PC-3 (cell line): ENCODE results near the gene AUTS2. TPM values are rescaled to one million over a fixed set of nuclear protein-coding genes. Genes with fewer than 3 reads are reported as not detected.

Source experiments
- ATAC-seq: fragments of 200-7000 bp; cut with Tn5 transposase; 2 replicates; pipeline ENCODE4 v1.9.1; 2020; ENCODE audit warnings: mild to moderate bottlenecking, moderate library complexity
- BruUV-seq: library from RNA; stranded (reverse); fragments of 400-500 nt; replicated peaks from 2 replicates; lab custom pipeline; 2021; lab: Mats Ljungman, UMichigan
- CTCF ChIA-PET: fragments of 300-600 bp; sonication (Branson Sonifier 250); formaldehyde crosslinking; loops from one replicate; lab custom pipeline; 2022; ENCODE audit warnings: antibody characterized with exemption; lab: Charles Lee
- POLR2A ChIA-PET: fragments of 300-600 bp; sonication (Branson Sonifier 250); formaldehyde crosslinking; loops from one replicate; lab custom pipeline; 2022; ENCODE audit warnings: antibody characterized with exemption; ENCODE audit not compliant: unreplicated experiment; lab: Charles Lee
- DNase-seq: peaks from one replicate; pipeline ENCODE4 v3.0.0-alpha.2; 2015
- H2AFZ ChIP-seq: fragments of 300-600 bp; sonication (generic); 2 replicates; pipeline ENCODE4 v1.6.0; 2016; ENCODE audit warnings: antibody characterized with exemption, low read length
- H3F3A ChIP-seq: fragments of 300-600 bp; sonication (generic); one replicate; pipeline ENCODE4 v1.6.0; 2017; ENCODE audit warnings: antibody characterized with exemption, low read length, control low read depth, mild to moderate bottlenecking; ENCODE audit not compliant: unreplicated experiment
- H3K27ac ChIP-seq: fragments of 300-600 bp; sonication (generic); 2 replicates; pipeline ENCODE4 v1.5.1; 2016; ENCODE audit warnings: mild to moderate bottlenecking, low read length
- H3K27me3 ChIP-seq: fragments of 300-600 bp; sonication (generic); 2 replicates; pipeline ENCODE4 v1.6.1; 2016; ENCODE audit warnings: low read length, mixed read lengths
- H3K36me3 ChIP-seq: fragments of 300-600 bp; sonication (generic); 2 replicates; pipeline ENCODE4 v1.6.1; 2016; ENCODE audit warnings: low read depth, mixed run types, low read length, mixed read lengths
- H3K4me1 ChIP-seq: fragments of 300-600 bp; sonication (generic); 2 replicates; pipeline ENCODE4 v1.5.1; 2016; ENCODE audit warnings: low read length; ENCODE audit not compliant: insufficient read depth
- H3K4me2 ChIP-seq: fragments of 300-600 bp; sonication (generic); 2 replicates; pipeline ENCODE4 v1.6.0; 2016; ENCODE audit warnings: low read length
- H3K4me3 ChIP-seq: fragments of 300-600 bp; sonication (generic); 2 replicates; pipeline ENCODE4 v1.5.1; 2016; ENCODE audit warnings: mild to moderate bottlenecking, low read length, mixed read lengths
- H3K79me2 ChIP-seq: fragments of 300-600 bp; sonication (generic); 2 replicates; pipeline ENCODE4 v1.6.1; 2017; ENCODE audit warnings: low read length, mixed read lengths
- H3K9ac ChIP-seq: fragments of 300-600 bp; sonication (generic); 2 replicates; pipeline ENCODE4 v1.6.0; 2016; ENCODE audit warnings: mild to moderate bottlenecking, low read length
- H3K9me2 ChIP-seq: fragments of 300-600 bp; sonication (generic); replicated peaks from 2 replicates; pipeline ENCODE4 v1.6.1; 2016; ENCODE audit warnings: mixed run types, low read length, mixed read lengths
- H3K9me3 ChIP-seq: fragments of 300-600 bp; sonication (generic); 2 replicates; pipeline ENCODE4 v1.6.1; 2016; ENCODE audit warnings: low read length, mixed read lengths
- H4K20me1 ChIP-seq: fragments of 300-600 bp; sonication (generic); 2 replicates; pipeline ENCODE4 v1.6.1; 2016; ENCODE audit warnings: low read length, mixed read lengths
- EZH2 ChIP-seq: fragments of 300-600 bp; sonication (generic); IDR thresholded peaks from one replicate; pipeline ENCODE4 v1.6.1; 2017; ENCODE audit warnings: antibody characterized with exemption, mild to moderate bottlenecking, low read length; ENCODE audit not compliant: unreplicated experiment
- EZH2phosphoT487 ChIP-seq: fragments of 300-600 bp; sonication (generic); IDR thresholded peaks from 2 replicates; pipeline ENCODE4 v1.6.1; 2018; ENCODE audit warnings: mild to moderate bottlenecking, antibody characterized with exemption, low read length, borderline replicate concordance
- intact Hi-C: fragments of 100-400 bp; cut with micrococcal nuclease; formaldehyde crosslinking; loops from 2 replicates; pipeline ENCODE4 v1.9.0; 2023
- total RNA-seq: library from RNA; depleted of rRNA; stranded (reverse); fragments of >200 nt; gene quantifications from 2 replicates; pipeline ENCODE4 v1.2.3, GENCODE V29; 2014
- TF ChIP-seq, protein P1 (sequence below): fragments of 300-600 bp; sonication (generic); conservative IDR thresholded peaks from 2 replicates; pipeline ENCODE4 v1.5.1; 2017; ENCODE audit warnings: antibody characterized with exemption, low read depth, mild to moderate bottlenecking, low read length

AUTS2 gene
- total RNA-seq, 1 experiment from 2014 or later = not detected

- Histone ChIP-seq H3K4me3 (no peak overlapping the region), H3K9me2 (no peaks in the 10 kb centered on the region), H3K36me3 (no peaks in the 10 kb centered on the region), H3K4me2 (no peak overlapping the region), H3K9ac (no peak overlapping the region), H3K79me2 (no peaks in the 10 kb centered on the region), H3K4me1 (no peaks in the 10 kb centered on the region), H3K9me3 (no peaks in the 10 kb centered on the region), H3F3A (no peaks in the 10 kb centered on the region), H4K20me1 (no peaks in the 10 kb centered on the region), H3K27ac (no peak overlapping the region), H3K27me3 (no peaks in the 10 kb centered on the region), H2AFZ (no peak overlapping the region)
- intact Hi-C loops = no loop called here
- BruUV-seq = no TSS peak
- ChIA-PET POLR2A (no interaction called here), CTCF (no interaction called here)
- DNase-seq = no peak
- TF ChIP-seq EZH2phosphoT487 (no peak), EZH2 (no peak)
- ATAC-seq = no peak
Observed at GRCh38 chr7:70580161-70580560, 981.9 kb downstream of the AUTS2 start.

DNA sequence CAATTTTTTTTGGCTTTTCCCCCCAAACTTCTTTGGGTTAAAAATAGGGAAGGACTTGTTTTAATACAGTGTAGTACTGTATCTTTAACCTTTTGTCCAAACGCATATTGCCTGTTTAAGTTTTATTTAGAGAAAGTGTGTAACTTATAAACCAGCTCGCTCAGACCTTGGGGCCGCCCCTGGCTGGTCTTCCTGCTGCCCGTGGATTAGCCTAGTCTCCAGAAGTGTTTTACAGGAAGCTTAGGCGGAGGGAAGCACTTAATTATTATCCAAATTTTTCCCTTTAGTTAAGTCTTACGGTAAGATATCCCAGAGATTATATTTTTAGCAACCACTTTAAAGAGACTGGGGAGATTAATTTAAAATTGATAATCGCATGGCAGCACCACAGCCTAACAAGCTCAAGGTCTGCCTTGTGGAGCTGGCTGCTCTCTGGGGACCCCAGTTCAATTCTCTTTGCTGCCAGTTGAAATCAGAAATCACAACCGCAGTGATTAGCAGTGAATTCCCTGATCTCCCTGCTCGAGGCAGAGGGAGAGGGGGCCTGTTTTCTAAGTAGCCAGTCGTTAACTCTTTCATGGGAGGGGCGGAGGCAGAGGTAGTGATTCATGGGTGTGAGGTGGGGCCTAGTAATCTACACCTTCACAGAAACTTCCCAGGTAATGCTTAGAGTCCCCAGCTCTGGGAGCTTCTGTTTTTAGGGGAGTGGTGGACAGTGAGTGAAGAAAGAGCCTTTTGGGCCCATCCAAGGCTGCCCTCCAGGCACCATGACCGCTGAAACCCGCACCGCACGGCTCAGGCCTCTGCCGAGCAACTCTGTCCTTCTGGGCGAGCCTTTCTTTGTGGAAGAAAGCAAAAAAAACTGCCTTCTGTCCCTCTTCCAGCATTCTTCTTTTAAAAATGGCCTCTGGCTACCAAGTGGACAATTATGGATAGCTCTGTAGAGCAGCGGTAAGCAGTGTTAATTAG is 984.9 kb downstream of the AUTS2 start:
- Histone ChIP-seq H3K4me3 (no peak overlapping the region), H3K27me3 (no peaks in the 10 kb centered on the region), H3K36me3 (no peaks in the 10 kb centered on the region), H3K9me2 (no peaks in the 10 kb centered on the region), H2AFZ (no peak overlapping the region), H4K20me1 (no peaks in the 10 kb centered on the region), H3F3A (no peaks in the 10 kb centered on the region), H3K4me1 (no peaks in the 10 kb centered on the region), H3K79me2 (no peaks in the 10 kb centered on the region), H3K9ac (no peak overlapping the region), H3K4me2 (no peak overlapping the region), H3K27ac (no peak overlapping the region), H3K9me3 (no peaks in the 10 kb centered on the region)
- CTCF ChIA-PET = no interaction called here
- POLR2A ChIA-PET = no interaction called here
- no peak for TF ChIP-seq EZH2
- no peak for TF ChIP-seq EZH2phosphoT487
- TF ChIP-seq, protein P1, sequence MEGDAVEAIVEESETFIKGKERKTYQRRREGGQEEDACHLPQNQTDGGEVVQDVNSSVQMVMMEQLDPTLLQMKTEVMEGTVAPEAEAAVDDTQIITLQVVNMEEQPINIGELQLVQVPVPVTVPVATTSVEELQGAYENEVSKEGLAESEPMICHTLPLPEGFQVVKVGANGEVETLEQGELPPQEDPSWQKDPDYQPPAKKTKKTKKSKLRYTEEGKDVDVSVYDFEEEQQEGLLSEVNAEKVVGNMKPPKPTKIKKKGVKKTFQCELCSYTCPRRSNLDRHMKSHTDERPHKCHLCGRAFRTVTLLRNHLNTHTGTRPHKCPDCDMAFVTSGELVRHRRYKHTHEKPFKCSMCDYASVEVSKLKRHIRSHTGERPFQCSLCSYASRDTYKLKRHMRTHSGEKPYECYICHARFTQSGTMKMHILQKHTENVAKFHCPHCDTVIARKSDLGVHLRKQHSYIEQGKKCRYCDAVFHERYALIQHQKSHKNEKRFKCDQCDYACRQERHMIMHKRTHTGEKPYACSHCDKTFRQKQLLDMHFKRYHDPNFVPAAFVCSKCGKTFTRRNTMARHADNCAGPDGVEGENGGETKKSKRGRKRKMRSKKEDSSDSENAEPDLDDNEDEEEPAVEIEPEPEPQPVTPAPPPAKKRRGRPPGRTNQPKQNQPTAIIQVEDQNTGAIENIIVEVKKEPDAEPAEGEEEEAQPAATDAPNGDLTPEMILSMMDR = no peak
- BruUV-seq = no TSS peak
- intact Hi-C loops = no loop called here
- ATAC-seq (no peak), DNase-seq (no peak)

DNA sequence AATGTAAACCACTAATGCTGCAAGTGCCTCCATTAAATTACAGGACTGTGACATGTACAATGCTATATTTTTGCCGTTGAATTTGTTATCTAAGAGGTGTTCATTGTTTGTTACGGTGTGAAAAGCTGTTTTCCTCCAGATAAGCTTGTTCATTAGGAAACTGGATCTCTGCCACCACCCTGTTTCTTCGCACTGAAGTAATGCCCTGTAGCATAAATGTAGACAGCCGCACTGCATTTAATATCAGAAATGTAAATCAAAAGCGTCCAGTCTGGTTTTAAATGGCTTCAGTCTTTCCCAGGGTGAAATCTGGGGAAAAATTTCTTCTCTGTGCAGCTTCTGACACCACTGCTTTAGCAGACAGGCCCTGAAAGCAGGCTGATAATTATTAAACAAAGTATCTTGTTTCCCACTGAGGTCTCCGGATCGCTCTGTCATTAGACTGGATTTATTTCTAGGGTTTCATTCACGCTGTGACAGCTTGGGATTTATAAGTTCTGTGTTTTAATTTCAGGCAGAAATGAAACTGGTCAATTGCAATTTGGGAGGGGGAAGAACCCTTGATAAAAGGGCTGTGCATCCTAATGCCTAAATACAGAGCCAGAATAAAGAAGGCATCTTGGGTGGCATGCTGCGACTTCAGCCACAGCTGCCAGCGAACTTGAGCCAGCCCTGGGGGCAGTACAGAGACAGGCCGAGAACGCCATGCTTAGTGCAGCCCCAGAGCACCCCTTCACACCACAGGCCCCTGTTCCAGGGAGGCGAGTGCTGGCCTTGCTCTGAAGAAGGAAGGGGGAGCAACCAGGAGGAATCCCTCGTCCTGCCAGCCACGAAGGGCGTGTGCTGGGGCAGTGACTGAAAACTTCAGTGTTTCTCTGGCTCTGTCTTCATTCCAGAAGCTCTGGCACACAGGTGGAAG is 985.9 kb downstream of the AUTS2 start:
- DNase-seq (no peak), ATAC-seq (no peak)
- Histone ChIP-seq H3K4me3 (no peak overlapping the region), H4K20me1 (no peaks in the 10 kb centered on the region), H3K27me3 (no peaks in the 10 kb centered on the region), H3K9me3 (no peaks in the 10 kb centered on the region), H3K9ac (no peak overlapping the region), H3K79me2 (no peaks in the 10 kb centered on the region), H3K27ac (no peak overlapping the region), H3K4me1 (no peaks in the 10 kb centered on the region), H3K36me3 (no peaks in the 10 kb centered on the region), H3F3A (no peaks in the 10 kb centered on the region), H2AFZ (no peak overlapping the region), H3K9me2 (no peaks in the 10 kb centered on the region), H3K4me2 (no peak overlapping the region)
- intact Hi-C loops = no loop called here
- TF ChIP-seq EZH2 = no peak
- TF ChIP-seq EZH2phosphoT487 = no peak
- no TSS peak for BruUV-seq
- ChIA-PET CTCF (no interaction called here), POLR2A (no interaction called here)
